ENCODE data around the gene MYO1H. TPM values are rescaled to one million over a fixed set of nuclear protein-coding genes. Genes with fewer than 3 reads are reported as not detected.

MYO1H gene
- total and polyA plus RNA-seq, 2 of the 8 experiments (the other 6 are each of a cell fraction or from before 2014, with no cell fraction given): 0.03 TPM; not detected in 1

DNA sequence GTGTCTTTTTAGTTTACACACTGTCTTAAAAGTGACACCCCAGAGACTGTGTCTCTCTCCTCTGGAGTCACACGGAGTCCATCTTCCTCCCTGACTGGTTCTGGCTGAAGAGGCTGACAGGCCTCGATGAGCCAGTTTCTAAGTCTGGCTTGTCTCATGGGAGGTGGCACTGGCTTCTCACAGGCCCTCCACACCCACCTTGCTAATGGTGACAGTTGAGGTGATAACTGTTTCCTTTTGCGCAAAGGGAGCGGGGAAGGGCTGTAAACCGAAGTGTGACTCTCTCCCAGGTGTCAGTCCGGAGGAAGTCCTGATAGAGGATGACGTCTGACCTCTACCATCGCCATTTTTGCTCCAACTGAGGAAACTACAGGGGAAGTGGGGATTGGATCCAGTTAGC, 99.2 kb downstream of the MYO1H start:
- Histone ChIP-seq H2BK20ac (ENCODE audit: low read length) (no peak overlapping the region), H2BK12ac (ENCODE audit: low read depth, low read length) (no peak overlapping the region), H3K36me3 (ENCODE audit: control insufficient read depth in 2 of 4, insufficient read depth in 4 of 4, low read length in 3 of 4) (peaks cover 2 to 26% (median 13%) of the 10 kb centered on the region in 4 experiments), H2AK5ac (ENCODE audit: low read depth, low read length) (no peak overlapping the region), H3K27ac (ENCODE audit: low read depth, low read length) (no peak overlapping the region), H3K27me3 (replicated peaks in 1 of 4; ENCODE audit: control insufficient read depth in 3 of 4, extremely low read depth in 1 of 4, insufficient read depth in 3 of 4, low read length in 3 of 4) (no peaks in the 10 kb centered on the region), H3K4me2 (ENCODE audit: insufficient read depth in 1 of 2, low read depth in 2 of 2, low read length in 2 of 2) (no peak overlapping the region), H3K18ac (ENCODE audit: extremely low read depth, low read length) (no peak overlapping the region), H3K79me2 (ENCODE audit: control insufficient read depth in 1 of 2, insufficient read depth in 2 of 2, low read length in 2 of 2) (peaks cover 0 to 9% of the 10 kb centered on the region in 2 experiments; a peak in 2 of 4 replicates), H3K4me3 (ENCODE audit: extremely low read depth in 1 of 4, insufficient read depth in 2 of 4, low read depth in 3 of 4, low read length in 4 of 4) (no peak overlapping the region), H4K8ac (ENCODE audit: extremely low read depth, insufficient read depth, low read length) (no peak overlapping the region), H4K20me1 (replicated peaks in 1 of 2; ENCODE audit: control insufficient read depth in 1 of 2, insufficient read depth in 2 of 2, low read length in 2 of 2) (peaks cover 3 to 7% of the 10 kb centered on the region in 2 experiments), H3K23me2 (ENCODE audit: low read depth, low read length) (no peaks in the 10 kb centered on the region), H4K91ac (replicated peaks; ENCODE audit: insufficient read length, low read length) (no peak overlapping the region), H2BK5ac (ENCODE audit: low read depth, low read length) (no peak overlapping the region; the same call in 1 of the 2 replicates), H3K9ac (replicated peaks in 1 of 4; ENCODE audit: extremely low read depth in 1 of 4, low read depth in 3 of 4, low read length in 3 of 4) (no peak overlapping the region), H3K9me3 (ENCODE audit: insufficient read depth in 2 of 2, low read depth in 1 of 2, low read length in 1 of 2) (no peaks in the 10 kb centered on the region), H2AFZ (ENCODE audit: low read length) (no peak overlapping the region), H3K4me1 (replicated peaks in 1 of 4; ENCODE audit: control insufficient read depth in 3 of 4, insufficient read depth in 4 of 4, low read length in 3 of 4) (no peaks in the 10 kb centered on the region), H3K4ac (replicated peaks; ENCODE audit: insufficient read length, low read depth, low read length) (no peak overlapping the region), H2BK120ac (replicated peaks; ENCODE audit: low read depth, low read length) (no peak overlapping the region), H3K14ac (ENCODE audit: insufficient read length) (no peak overlapping the region), H3K79me1 (ENCODE audit: low read depth, low read length) (peaks cover 3% of the 10 kb centered on the region), H2BK15ac (ENCODE audit: low read length) (no peak overlapping the region), H3K56ac (replicated peaks; ENCODE audit: insufficient read length, low read depth, low read length) (no peak overlapping the region), H3K23ac (ENCODE audit: insufficient read length) (no peak overlapping the region), H4K5ac (ENCODE audit: insufficient read length, low read depth, low read length) (no peak overlapping the region)
- DNase-seq (ENCODE audit: low read depth in 1 of 2, low spot score in 2 of 2) (no peak), FAIRE-seq (no peak)
- 91% methylated on average over 8 of the region's 8 CpGs; no CpG with 5 or more reads in 1 of the 2 experiments for WGBS, 2 experiments (ENCODE audit: extremely low coverage in 1 of 2, insufficient coverage in 1 of 2, insufficient read length in 1 of 2, insufficient replicate concordance in 2 of 2, low coverage in 1 of 2, low lambda C conversion rate in 2 of 2, missing lambda C conversion rate in 1 of 2)
- CTCF ChIA-PET (ENCODE audit: partially characterized antibody): interaction anchor here (1.1 to 17.4 kb wide), 3 partner anchors 14 to 359 kb away, joined by 3 to 181 read pairs (median 3); no protein-coding TSS in a partner anchor
- POLR2A ChIA-PET (ENCODE audit: partially characterized antibody): interaction anchor here (1.5 to 2.0 kb wide), 2 partner anchors 11 to 16 kb away, joined by 5 read pairs; no protein-coding TSS in a partner anchor
- no peak for TF ChIP-seq CBX8 (IDR thresholded peaks at IDR 0.05; ENCODE audit: borderline replicate concordance, low read depth, low read length)
- no peak for TF ChIP-seq RFX5 (IDR thresholded peaks at IDR 0.05; ENCODE audit: borderline replicate concordance, low read depth, low read length)
- no peak for TF ChIP-seq HDAC2 (IDR thresholded peaks at IDR 0.05; ENCODE audit: borderline replicate concordance in 1 of 2, low read depth in 2 of 2, low read length in 2 of 2)
- TF ChIP-seq KDM1A (IDR thresholded peaks at IDR 0.05; ENCODE audit: borderline replicate concordance, low read length): no peak
- TF ChIP-seq RNF2 (IDR thresholded peaks at IDR 0.05; ENCODE audit: borderline replicate concordance, low read depth, low read length, missing control alignments, poor library complexity, severe bottlenecking): no peak
- TF ChIP-seq, protein P1, sequence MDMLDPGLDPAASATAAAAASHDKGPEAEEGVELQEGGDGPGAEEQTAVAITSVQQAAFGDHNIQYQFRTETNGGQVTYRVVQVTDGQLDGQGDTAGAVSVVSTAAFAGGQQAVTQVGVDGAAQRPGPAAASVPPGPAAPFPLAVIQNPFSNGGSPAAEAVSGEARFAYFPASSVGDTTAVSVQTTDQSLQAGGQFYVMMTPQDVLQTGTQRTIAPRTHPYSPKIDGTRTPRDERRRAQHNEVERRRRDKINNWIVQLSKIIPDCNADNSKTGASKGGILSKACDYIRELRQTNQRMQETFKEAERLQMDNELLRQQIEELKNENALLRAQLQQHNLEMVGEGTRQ (IDR thresholded peaks at IDR 0.05; ENCODE audit: low read length): no peak
- no peak for TF ChIP-seq KDM5A (IDR thresholded peaks at IDR 0.05; ENCODE audit: low read length)
- no peak for TF ChIP-seq ZNF274 (IDR thresholded peaks at IDR 0.05; ENCODE audit: borderline replicate concordance, extremely low read depth, low read length)
- no peak for TF ChIP-seq CEBPB (IDR thresholded peaks at IDR 0.05; ENCODE audit: low read depth, low read length)
- no peak for TF ChIP-seq PHF8 (conservative IDR thresholded peaks at IDR 0.05; ENCODE audit: low read depth, low read length)
- TF ChIP-seq BRCA1 (IDR thresholded peaks at IDR 0.05; ENCODE audit: low read depth, low read length): no peak
- no peak for TF ChIP-seq SP2 (IDR thresholded peaks at IDR 0.05; ENCODE audit: low read length)
- TF ChIP-seq TAF1 (IDR thresholded peaks at IDR 0.05; ENCODE audit: low read depth, low read length): no peak
